Midbrain (tissue), 1 donor: Measurements from ENCODE around the gene RAMP2.
"Not testable (repeated sequence)": the region's sequence is repeated elsewhere in the genome, so short reads cannot be mapped to it uniquely, and the experiment has no call there.

Experiments
- DNase-seq: peaks from one replicate; lab custom pipeline; 2025; lab: John Stamatoyannopoulos, UW

Gene RAMP2

GRCh38 chr17:42760652-42761581 is at the start of gene RAMP2:
TSS of gene RAMP2 (plus strand) at chr17:42761227. CDS start at chr17:42761262, 35 bp downstream.
- DNase-seq: no peak

- peak; percentile 78 for DNase-seq
Measured at GRCh38 chr17:42720996-42721583, 39.9 kb upstream of the RAMP2 start.

GRCh38 chr17:42723636-42724035 is 37.4 kb upstream of the RAMP2 start:
- no peak for DNase-seq

- no peak for DNase-seq
Measured at GRCh38 chr17:42725143-42725542, 35.9 kb upstream of the RAMP2 start.

- no peak for DNase-seq
Measured at GRCh38 chr17:42740699-42741098, 20.3 kb upstream of the RAMP2 start.

- DNase-seq: not testable (repeated sequence)
Measured at GRCh38 chr17:42742916-42743315, 18.1 kb upstream of the RAMP2 start.

GRCh38 chr17:42743595-42744282 is 17.3 kb upstream of the RAMP2 start:
- no peak for DNase-seq

GRCh38 chr17:42744283-42744805 is 16.7 kb upstream of the RAMP2 start:
- peak; percentile 57 for DNase-seq

GRCh38 chr17:42744806-42745617 is 16.0 kb upstream of the RAMP2 start, which contains the start of gene EZH1:
TSS of gene EZH1 (minus strand) at chr17:42745040. CDS start at chr17:42728941, 16,099 bp downstream.
- DNase-seq: peak; percentile 87

GRCh38 chr17:42748202-42748907 is 12.7 kb upstream of the RAMP2 start:
- DNase-seq: no peak

GRCh38 chr17:42748908-42749798 is 11.9 kb upstream of the RAMP2 start:
- no peak for DNase-seq

GRCh38 chr17:42750739-42751344 is 10.2 kb upstream of the RAMP2 start:
- DNase-seq: no peak

GRCh38 chr17:42751628-42752027 is 9.4 kb upstream of the RAMP2 start:
- DNase-seq: no peak

GRCh38 chr17:42754782-42755181 is 6.2 kb upstream of the RAMP2 start:
- no peak for DNase-seq

- no peak for DNase-seq
Measured at GRCh38 chr17:42759982-42760651, 910 bp upstream of the RAMP2 start.

- DNase-seq: no peak
Measured at GRCh38 chr17:42761638-42762037, 611 bp downstream of the RAMP2 start.

GRCh38 chr17:42766124-42766523 is 5.1 kb downstream of the RAMP2 start:
- DNase-seq: no peak

- no peak for DNase-seq
Measured at GRCh38 chr17:42767512-42767911, 6.5 kb downstream of the RAMP2 start.

GRCh38 chr17:42768006-42768405 is 7.0 kb downstream of the RAMP2 start:
- DNase-seq: not testable (repeated sequence)
